NCI-H1694 (cell line): ENCODE measurements around the gene MYOM1.
A peak's percentile ranks its signal among the peaks of the same experiment; 100 is the strongest.
"Not testable (repeated sequence)": the region's sequence is repeated elsewhere in the genome, so short reads cannot be mapped to it uniquely, and the experiment has no call there.

ENCODE experiments used
- DNase-seq: peaks from one replicate; lab custom pipeline; 2025; lab: John Stamatoyannopoulos, UW

Gene MYOM1

DNA sequence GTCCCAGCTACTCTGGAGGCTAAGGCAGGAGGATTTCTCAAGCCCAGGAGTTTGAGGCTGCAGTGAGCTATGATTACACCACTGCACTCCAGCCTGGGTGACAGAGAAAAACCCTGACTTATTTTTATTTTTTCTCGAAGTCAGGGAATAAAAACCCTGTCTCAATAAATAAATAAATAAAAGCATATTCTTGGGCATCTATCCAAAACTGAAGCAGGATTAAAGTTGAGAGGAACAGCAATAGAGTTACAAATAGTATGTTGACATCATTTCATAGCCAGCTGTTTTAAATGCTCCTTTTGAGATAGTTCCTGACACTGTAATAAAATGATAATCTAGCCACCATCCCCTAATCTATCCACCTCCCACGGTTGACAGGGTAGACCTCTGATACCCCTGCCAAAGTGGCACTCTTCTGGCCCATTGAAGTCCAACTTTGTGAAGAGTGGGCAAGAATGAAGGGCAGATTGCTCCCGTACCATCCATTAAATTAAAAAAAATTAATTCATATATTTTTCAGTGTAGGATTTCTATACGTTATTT is 164.5 kb downstream of the MYOM1 start:
- DNase-seq, result no peak

DNA sequence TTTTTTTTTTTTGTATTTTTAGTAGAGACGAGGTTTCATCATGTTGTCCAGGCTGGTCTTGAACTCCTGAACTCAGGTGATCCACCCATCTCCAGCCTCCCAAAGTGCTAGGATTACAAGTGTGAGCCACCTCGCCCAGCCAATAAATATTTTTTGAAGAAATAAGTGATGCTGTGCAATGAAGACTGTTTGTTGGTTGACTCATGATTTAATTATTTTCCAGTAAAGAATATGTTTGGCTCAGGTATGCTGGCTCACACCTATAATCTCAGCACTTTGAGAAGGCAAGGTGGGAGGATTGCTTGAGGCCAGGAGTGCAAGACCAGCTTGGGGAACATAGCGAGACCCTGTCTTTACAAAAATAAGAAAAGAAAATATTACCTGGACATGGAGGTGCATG is 165.0 kb downstream of the MYOM1 start:
- no peak for DNase-seq

DNA sequence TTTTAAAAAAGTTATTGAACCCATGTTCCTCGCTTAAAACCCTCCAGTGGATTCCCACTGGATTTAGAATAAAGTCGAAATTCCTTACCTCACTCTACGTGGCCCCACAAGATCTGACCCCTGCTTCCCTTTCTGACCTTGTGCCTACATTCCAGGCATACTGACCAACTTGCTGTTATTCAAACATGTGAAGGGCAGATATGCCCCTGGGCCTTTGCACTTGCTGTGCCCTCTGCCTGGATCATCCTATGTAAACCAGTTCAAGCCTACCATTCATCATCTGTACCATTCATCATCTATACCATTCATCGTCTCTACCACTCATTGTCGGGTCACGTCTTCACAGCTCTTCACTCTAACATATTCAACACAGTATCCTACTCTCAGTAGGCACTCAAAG is 165.6 kb downstream of the MYOM1 start:
- DNase-seq, result no peak

DNA sequence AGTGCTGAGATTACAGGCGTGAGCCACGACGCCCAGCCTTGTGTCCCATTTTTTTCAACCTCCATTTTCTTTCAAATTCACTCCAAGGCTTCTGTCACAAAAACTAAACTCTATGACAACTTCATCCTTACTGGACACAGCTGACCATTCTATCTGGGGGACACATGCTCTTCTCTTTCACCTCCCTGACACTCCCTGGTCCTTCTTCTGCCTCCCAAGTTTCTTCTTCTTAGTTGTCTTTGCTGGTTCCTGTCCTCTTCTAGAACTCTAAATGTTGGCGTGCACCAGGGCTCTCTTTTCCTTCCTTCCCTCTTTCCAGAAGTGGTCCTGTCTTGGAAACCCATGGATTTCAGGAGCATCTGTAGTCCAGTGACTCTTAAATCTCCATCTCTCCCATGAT is 166.7 kb downstream of the MYOM1 start:
- no peak for DNase-seq

DNA sequence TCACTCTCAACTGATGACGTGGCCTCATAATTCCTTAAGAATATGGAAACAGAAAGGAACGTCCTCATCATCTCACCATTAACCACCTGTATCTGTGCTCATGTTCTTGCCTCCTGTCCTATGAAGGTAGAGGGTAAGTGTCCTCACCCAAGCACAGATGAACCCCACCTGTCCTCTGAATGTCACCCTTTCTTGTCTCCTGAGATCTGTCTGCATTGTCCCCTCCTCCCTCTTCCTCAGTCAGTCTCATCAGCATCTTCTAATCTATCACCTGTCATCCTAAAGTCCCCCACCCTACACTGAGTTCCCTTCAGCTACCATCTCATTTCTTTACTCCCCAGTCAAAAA is 167.4 kb downstream of the MYOM1 start:
- no peak for DNase-seq

DNA sequence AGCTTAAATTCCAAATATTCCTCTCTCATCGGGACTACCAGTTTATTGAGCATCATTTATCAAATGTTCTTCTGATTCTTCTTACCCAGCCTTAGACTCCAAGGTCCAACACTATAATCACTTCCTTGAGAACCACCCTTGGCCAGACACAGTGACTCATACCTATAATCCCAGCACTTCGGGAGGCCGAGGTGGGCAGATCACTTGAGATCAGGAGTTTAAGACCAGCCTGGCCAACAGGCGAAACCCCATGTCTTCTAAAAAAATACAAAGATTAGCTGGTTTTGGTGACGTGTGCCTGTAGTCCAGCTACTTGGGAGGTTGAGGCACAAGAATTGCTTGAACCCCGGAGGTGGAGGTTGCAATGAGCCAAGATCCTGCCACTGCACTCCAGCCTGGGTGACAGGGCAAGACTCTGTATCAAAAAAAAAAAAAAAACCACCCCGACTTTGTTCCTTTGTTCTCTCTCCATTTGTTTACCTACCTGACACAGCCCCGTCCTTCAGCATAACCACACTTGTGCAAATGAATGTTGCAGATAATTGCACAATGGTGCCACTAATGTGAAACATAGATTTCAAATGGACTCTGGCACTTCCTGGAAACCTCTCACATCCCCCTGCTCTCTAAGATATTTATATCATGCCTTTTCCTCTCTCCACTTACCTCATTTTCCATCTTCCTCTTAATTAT is 167.9 kb downstream of the MYOM1 start:
- DNase-seq, result no peak

DNA sequence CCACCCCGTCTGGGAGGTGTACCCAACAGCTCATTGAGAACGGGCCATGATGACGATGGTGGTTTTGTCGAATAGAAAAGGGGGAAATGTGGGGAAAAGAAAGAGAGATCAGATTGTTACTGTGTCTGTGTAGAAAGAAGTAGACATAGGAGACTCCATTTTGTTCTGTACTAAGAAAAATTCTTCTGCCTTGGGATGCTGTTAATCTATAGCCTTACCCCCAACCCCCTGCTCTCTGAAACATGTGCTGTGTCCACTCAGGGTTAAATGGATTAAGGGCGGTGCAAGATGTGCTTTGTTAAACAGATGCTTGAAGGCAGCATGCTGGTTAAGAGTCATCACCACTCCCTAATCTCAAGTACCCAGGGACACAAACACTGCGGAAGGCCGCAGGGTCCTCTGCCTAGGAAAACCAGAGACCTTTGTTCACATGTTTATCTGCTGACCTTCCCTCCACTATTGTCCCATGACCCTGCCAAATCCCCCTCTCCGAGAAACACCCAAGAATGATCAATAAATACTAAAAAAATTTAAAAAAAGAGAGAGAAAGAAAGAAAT is 169.8 kb downstream of the MYOM1 start:
- DNase-seq, result not testable (repeated sequence)

DNA sequence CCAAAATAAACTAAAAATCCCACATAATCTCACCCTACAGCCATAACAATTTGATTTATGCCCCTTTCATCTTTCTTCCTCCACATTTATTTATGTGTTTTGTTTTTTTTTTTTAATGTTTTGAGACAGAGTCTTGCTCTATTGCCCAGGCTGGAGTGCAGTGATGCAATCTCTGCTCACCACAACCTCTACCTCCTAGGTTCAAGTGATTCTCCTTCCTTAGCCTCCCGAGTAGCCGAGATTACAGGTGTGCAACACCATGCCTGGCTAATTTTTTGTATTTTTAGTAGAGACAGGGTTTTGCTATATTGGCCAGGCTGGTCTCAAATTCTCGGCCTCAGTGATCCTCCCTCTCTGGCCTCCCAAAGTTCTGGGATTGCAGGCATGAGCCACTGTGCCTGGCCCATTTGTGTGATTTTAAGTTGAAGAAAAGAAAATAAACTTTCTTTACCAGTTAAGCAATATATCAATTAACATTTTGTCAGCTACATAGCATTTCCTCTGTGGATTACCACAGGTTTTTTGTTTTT is 170.9 kb downstream of the MYOM1 start:
- no peak for DNase-seq

DNA sequence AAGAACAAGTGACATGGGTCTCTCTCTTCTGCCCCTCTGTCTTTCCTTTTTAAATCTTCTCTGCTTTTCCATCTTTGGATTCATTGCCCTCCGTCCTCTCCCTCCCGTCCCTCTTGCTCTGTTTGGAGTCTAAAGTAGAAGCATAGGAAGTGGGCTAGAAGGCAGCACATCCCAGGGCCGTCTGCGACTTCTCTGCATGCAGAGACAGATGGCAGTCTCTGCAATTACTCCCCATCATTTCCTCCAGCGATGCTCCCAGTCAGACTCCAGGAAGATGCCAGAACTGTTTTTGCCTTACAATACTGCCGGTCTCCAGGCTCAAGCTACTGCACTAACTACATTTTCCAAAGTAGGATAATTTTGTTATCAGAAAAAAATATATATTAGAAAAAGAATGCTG is 171.6 kb downstream of the MYOM1 start:
- peak; percentile 62 for DNase-seq

DNA sequence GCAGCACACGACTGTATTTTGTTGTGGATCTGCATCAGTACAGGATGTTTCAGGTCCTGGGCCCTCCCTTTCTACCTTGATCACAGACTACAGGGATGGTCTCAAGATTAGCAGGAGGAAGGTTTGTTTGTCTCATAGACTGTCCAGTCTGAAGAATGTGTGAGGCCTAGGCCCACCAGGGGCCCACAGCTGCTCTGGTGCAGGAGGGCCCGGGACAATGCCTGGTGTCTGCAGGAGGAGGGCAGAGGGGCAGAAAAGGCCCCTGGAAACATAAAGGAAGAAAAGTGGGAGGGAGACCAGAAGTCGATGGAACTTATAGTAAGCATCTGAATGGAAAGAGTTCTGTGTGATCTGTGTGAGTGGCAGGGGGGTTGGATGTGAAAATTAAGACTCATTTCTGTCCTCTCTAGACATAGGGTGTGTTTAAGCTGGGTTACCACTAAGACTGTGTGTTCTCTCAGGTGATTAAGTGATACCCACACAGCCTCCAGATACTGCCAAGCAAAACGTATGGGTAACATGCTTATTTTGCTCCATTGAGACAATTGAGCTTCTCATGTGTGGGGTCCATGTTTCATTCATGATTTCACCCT is 173.5 kb downstream of the MYOM1 start:
- no peak for DNase-seq

DNA sequence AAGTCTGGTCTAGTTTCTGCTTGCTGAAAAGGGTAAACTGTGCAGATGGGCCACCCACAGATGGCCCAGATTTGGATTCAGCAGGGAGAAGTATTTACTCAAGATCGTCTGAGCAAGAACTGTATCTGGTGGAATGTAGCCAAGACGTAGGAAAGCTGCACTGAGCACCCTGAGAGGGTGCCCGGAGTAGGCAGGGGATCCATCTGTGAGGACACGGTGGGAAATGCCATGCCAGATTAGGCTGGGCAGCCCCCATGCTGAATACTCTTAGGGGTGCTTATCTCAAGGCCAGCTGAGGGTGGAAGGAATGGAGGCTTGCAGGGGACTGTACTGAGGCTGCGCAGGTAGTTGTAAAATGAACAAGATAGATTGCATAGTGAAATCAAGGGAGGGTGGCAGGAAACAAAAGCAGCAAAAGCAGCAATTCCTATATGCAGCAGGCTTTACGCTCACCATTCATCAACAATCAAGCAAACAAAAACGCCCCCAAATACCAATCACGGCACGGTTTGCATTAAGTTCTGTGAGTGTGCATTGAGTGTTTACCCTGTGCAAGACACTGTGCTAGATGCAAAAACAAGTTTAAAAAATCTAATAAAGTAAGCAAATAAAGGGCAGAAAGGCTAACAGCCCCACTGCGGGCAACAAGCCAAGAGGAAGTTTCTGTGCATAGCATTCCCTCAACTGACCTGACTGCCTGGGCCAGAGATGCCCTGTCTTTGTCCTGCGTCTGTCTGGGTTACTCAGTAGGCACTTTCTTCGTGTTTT is 174.7 kb downstream of the MYOM1 start:
- no peak for DNase-seq

DNA sequence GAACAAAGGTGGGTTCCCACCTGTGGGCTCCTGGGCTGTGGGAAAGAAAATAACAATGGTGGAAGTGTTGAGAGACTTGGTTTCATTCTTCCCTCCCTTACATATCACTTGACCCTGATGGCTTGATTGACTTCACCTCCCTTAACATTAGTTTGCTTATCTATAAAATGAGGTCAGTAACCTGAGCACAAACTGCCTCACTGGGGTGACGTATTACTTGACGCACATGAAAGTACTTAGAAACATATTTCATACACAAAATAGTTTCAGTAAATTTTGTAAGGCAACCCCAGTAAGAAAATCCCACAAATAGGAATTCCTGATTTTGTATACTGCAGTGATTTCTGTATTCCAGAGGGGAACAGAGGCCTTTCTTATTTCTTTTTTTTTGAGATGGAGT is 177.4 kb downstream of the MYOM1 start:
- DNase-seq, result no peak

DNA sequence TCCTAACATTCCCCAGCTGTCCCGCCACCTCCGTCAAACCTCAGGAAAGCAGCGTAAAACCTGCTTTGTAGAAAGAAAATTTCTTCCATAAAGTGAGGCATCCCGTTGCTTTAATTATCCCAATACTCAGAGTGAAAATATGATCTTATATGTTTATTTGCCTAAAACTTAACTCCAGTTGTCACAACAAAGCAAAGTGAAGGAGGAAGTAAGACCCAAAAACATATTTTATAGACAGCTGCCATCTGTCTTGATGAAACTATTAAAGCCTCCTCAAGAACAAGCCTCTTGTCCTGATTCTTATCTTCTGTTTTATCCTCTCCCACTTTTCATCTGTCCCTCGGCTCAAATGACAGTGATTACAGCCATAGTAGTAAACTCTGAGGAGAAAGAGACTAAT is 177.9 kb downstream of the MYOM1 start:
- no peak for DNase-seq

DNA sequence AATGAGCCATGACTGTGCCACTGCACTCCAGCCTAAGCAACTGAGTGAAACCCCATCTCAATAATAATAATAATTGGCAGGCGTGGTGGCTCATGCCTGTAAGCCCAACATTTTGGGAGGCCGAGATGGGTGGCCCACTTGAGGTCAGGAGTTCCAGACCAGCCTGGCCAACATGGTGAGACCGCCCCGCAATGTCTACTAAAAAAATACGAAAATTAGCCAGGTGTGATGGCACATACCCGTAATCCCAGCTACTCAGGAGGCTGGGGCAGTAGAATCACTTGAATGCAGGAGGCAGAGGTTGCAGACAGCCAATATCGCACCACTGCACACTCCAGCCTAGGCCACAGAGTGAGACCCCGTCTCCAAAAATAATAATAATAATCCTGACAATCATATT is 178.9 kb downstream of the MYOM1 start:
- no peak for DNase-seq

DNA sequence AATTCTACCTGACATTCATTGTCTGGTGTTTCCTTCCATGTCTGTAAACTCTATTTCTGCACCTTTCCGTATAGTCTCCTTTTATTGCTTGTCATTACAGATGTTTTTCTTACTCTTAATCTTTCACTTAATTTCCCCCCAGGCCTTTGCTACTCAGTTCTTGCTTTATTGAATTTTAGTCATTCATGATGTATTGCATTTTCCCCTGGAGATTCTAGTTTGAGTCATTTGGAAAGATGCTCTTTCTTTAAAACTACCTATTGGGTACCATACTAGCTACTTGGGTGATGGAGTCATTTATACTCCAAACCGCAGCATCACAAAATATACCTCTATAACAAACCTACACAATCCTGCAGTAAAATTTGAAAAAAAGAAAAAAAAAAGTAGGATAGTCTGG is 179.6 kb downstream of the MYOM1 start:
- no peak for DNase-seq

DNA sequence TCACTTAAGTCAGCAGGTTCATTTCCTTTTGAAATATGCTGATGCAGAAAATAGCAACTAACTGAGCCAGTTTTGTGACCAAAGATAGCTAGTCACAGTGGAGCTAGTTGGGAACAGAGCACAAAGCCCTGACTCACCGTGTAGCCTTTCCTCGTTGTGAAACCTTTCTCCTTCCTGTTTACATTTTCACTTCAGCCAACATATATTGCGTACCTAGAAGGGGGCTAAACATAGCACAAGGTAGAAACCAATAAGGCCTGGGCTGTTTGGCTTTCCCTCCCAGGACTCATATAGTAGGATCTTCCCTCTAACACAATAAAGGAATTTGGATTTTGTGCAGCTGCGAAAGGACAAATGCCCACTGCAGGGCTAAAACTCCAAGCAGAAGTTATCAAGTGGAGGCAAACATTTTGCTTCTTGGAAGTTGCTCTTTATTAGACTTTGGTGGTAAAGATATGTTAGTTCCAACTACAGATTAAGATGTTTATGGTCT is 182.3 kb downstream of the MYOM1 start:
- no peak for DNase-seq

DNA sequence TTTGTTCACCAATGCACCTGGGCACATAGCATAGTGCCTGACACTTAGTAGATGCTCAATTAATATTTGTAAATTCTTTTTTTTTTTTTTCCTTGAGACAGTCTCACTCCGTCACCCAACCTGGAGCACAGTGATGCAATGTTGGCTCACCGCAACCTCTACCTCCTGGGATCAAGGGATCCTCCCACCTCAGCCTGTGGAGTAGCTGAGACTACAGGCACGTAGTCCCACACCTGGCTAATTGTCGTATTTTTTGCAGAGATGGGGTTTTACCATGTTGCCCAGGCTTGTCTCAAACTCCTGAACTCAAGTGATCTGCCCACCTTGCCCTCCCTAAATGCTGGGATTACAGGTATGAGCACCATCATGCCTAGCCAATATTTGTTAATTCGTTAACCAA is 183.7 kb downstream of the MYOM1 start:
- DNase-seq, result no peak

DNA sequence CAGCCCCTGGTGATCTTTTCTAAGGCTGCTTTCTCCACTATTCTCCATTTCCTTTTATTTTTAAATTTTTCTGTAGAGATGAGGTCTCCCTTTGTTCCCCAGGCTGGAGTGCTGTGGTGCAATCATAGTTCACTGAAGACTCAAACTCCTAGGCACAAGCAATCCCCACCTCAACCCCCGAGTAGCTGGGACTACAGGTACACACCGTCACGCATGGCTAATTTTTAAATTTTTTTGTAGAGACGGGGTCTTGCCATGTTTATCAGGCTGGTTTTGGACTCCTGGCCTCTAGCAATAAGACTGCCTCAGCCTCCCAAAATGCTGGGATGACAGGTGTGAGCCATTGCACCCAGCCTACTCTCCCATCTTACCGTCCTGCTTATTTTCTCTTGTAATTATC is 184.1 kb downstream of the MYOM1 start:
- no peak for DNase-seq

DNA sequence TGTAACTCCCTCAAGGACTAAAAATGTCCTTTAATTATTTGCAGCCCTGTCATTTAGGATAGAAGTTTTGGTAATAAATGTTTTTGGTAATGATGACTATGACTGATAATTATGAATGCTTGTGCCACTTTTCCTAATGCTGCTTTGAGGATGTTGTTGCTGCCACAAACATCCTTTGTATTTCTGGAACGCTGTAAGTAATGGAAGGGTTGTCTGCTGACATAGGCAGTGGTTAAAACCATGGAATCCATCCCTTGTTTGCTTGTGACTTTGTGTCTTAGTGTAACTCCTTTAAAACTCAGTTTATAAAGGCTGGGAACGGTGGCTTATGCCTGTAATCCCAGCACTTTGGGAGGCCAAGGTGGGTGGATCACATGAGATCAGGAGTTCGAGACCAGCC is 187.0 kb downstream of the MYOM1 start:
- DNase-seq, result no peak

DNA sequence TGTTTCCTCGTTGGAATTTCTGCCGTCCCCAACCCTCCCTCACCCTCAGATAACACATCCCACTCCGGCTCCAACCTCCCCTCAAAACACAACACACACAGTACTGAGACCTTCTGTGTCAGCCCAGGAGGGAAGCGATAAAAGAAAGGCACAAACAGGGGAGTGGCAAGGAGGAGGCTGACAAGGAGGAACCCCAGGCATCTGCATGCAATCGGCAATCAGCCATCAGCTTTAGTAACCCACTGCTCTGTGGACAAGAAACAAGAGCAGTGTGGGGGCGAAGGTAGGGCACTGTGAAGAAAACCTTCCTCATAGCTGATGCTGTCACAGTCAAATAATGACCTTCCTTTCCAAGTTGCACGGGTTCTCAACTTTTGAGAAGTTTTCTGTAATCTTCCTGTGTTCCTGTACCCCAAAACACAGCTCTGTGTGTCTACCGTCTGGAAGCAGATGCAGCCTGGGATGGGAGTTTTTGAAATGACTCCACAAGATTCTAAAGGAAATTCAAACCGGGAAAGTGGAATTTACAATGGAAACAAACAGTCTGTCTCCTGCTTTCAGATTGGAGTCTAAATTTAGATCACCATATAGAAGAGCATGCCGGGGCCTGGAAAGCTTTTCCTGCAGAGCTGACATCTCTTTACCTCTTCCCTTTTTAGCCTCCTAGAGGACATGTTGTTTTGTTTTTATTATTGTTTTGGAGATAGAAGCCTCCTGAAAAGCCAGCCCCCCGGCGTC is 190.4 kb downstream of the MYOM1 start:
- DNase-seq, result no peak

DNA sequence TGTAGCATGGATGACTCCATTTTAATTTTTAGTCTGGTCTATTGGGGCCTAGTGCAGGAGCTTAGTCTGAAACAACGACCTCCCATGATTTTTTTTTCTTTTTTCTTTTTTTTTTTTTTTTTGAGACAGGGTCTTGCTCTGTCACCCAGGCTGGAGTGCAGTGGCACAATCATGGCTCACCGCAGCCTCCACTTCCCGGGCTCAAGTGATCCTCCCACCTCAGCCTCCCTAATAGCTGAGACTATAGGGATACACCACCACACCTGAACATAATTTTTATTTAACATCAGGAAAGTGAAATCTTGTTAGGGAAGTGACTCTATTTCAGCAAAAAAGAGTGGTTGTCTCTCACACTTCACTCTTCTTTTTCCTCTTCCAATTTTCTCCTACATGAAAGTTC is 191.7 kb downstream of the MYOM1 start:
- DNase-seq, result not testable (repeated sequence)

DNA sequence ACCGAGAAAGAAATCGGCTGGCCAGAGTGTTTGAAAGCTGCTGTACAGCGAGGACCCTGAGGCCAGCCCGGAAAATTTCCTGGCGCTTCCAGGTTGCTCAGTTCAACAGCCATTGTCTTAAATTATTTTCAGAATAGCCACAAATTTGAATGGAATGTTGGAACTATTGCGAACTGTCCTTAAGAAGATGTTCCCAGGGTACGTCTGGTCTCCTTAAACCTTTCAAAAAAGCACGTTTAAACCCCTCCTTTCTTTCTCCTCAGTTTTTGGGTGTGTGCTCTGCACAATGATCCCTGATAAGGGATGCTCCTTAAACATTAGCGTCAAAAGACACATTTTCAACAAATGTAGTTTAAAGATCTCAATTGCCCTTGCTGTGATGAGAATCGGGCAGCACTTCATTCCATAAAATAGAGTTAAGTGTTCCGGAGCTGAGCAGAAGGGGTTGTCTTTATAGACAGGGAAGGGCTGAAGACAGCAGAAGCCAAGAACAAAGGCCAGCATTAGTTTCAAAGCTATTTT is 192.3 kb downstream of the MYOM1 start:
- DNase-seq, result no peak
